ENCODE data around the gene HEY2. TPM values are rescaled to one million over a fixed set of nuclear protein-coding genes. Genes with fewer than 3 reads are reported as not detected.

The HEY2 gene
- total RNA-seq, 1 experiment from 2014 or later, result not detected

DNA sequence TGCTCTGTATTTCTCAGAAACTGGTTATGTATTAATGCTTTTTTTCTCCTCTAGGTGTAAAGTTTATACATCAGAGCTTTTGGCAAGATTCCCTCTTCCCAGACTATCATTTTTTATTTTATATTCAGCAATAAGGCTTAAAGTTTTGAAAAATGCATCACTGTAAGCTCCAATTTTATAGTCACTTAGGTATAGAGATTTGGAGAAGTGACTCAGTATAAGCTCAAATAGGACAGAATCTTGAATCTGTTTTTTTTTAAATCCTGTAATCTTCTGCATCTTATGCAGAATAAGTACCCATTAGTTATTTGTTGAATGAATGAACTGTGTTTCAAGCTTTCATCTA, 42.4 kb downstream of the HEY2 start:
- Histone ChIP-seq H3K9me3 (ENCODE audit: control insufficient read depth, insufficient read depth, low read depth, low read length) (no peaks in the 10 kb centered on the region), H3K4me3 (ENCODE audit: low read depth in 2 of 2, low read length in 2 of 2) (peak overlapping the region; percentile 75 to 96), H3K27ac (ENCODE audit: low read length) (peak overlapping the region; percentile 98), H3K27me3 (ENCODE audit: control insufficient read depth, insufficient read depth, low read length) (no peaks in the 10 kb centered on the region), H3K4me1 (ENCODE audit: control insufficient read depth, insufficient read depth, low read length) (peaks cover 39% of the 10 kb centered on the region), H3K36me3 (ENCODE audit: control insufficient read depth, insufficient read depth, low read length) (no peaks in the 10 kb centered on the region; the same call in 1 of the 2 replicates)
- CTCF ChIA-PET, result interaction anchor here (0.7 to 3.0 kb wide), 5 partner anchors 27 to 183 kb away, joined by 3 to 10 read pairs (median 4); no protein-coding TSS in a partner anchor
- no peak for DNase-seq (ENCODE audit: low read depth, low spot score)
- no peak for ATAC-seq
- POLR2A ChIA-PET, result interaction anchor here (1.1 kb wide), 1 partner anchor 152 kb away, joined by 3 read pairs; no protein-coding TSS in a partner anchor
- BruUV-seq (replicated peaks), result TSS peak; percentile 49
- TF ChIP-seq, protein P1, sequence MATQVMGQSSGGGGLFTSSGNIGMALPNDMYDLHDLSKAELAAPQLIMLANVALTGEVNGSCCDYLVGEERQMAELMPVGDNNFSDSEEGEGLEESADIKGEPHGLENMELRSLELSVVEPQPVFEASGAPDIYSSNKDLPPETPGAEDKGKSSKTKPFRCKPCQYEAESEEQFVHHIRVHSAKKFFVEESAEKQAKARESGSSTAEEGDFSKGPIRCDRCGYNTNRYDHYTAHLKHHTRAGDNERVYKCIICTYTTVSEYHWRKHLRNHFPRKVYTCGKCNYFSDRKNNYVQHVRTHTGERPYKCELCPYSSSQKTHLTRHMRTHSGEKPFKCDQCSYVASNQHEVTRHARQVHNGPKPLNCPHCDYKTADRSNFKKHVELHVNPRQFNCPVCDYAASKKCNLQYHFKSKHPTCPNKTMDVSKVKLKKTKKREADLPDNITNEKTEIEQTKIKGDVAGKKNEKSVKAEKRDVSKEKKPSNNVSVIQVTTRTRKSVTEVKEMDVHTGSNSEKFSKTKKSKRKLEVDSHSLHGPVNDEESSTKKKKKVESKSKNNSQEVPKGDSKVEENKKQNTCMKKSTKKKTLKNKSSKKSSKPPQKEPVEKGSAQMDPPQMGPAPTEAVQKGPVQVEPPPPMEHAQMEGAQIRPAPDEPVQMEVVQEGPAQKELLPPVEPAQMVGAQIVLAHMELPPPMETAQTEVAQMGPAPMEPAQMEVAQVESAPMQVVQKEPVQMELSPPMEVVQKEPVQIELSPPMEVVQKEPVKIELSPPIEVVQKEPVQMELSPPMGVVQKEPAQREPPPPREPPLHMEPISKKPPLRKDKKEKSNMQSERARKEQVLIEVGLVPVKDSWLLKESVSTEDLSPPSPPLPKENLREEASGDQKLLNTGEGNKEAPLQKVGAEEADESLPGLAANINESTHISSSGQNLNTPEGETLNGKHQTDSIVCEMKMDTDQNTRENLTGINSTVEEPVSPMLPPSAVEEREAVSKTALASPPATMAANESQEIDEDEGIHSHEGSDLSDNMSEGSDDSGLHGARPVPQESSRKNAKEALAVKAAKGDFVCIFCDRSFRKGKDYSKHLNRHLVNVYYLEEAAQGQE (IDR thresholded peaks at IDR 0.05; ENCODE audit: insufficient read depth in 1 of 2, low read depth in 2 of 2, low read length in 1 of 2), result no peak
- TF ChIP-seq POLR2AphosphoS5 (IDR thresholded peaks at IDR 0.05; ENCODE audit: low read depth, low read length) (no peak), TCF7L2 (IDR thresholded peaks at IDR 0.05; ENCODE audit: low read depth, low read length) (no peak), CTCF (IDR thresholded peaks at IDR 0.05) (peak; percentile 50), SIN3A (IDR thresholded peaks at IDR 0.05; ENCODE audit: borderline replicate concordance, insufficient read depth, low read depth, low read length) (no peak)
- in situ Hi-C loops (cut with HindIII; ENCODE audit: low pct_unique_long_range_greater_than_20kb, low sequenced_read_pairs) (no loop called here), intact Hi-C loops (cut with micrococcal nuclease; ENCODE audit: unreplicated experiment) (loop anchor here (2.0 kb wide), 1 partner anchor 61 kb away; no protein-coding TSS in a partner anchor)

DNA sequence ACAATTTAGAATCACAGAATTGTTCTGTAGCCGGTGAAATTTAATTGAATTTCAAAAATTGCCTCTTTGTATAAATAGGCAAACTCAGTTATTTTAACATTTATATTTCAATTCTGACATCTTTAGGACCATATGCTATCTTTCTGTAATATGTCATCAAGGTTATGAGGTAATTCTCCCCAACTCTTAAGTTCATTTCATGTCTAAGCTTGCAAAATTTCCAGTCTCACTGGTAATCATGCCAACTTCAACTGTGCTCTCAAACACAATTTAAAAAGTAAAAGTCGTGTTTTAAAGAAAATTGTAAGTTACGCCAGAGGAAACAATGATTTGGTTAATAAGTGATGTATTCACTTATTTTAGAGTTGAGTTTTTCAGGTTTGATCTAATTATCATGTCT, 42.7 kb downstream of the HEY2 start:
- Histone ChIP-seq H3K27ac (ENCODE audit: low read length) (peak overlapping the region; percentile 98; the same call in 1 of the 2 replicates), H3K4me3 (ENCODE audit: low read depth in 2 of 2, low read length in 2 of 2) (peak overlapping the region in 1 of 2 experiments; percentile 75; a peak in 2 of 4 replicates), H3K27me3 (ENCODE audit: control insufficient read depth, insufficient read depth, low read length) (no peaks in the 10 kb centered on the region), H3K4me1 (ENCODE audit: control insufficient read depth, insufficient read depth, low read length) (peaks cover 39% of the 10 kb centered on the region), H3K36me3 (ENCODE audit: control insufficient read depth, insufficient read depth, low read length) (no peaks in the 10 kb centered on the region; the same call in 1 of the 2 replicates), H3K9me3 (ENCODE audit: control insufficient read depth, insufficient read depth, low read depth, low read length) (no peaks in the 10 kb centered on the region)
- TF ChIP-seq CTCF (IDR thresholded peaks at IDR 0.05), result no peak
- no peak for TF ChIP-seq TCF7L2 (IDR thresholded peaks at IDR 0.05; ENCODE audit: low read depth, low read length)
- no peak for TF ChIP-seq POLR2AphosphoS5 (IDR thresholded peaks at IDR 0.05; ENCODE audit: low read depth, low read length)
- ChIA-PET CTCF (interaction anchor here (0.7 to 3.0 kb wide), 4 partner anchors 26 to 182 kb away, joined by 3 to 10 read pairs (median 4); no protein-coding TSS in a partner anchor), POLR2A (interaction anchor here (1.1 kb wide), 1 partner anchor 151 kb away, joined by 3 read pairs; no protein-coding TSS in a partner anchor)
- in situ Hi-C loops (cut with HindIII; ENCODE audit: low pct_unique_long_range_greater_than_20kb, low sequenced_read_pairs) (no loop called here), intact Hi-C loops (cut with micrococcal nuclease; ENCODE audit: unreplicated experiment) (no loop called here)
- DNase-seq (ENCODE audit: low read depth, low spot score), result no peak
- BruUV-seq (replicated peaks), result no TSS peak
- ATAC-seq, result no peak
